MCF 10A (cell line): Measurements from ENCODE around the gene NEK11. TPM values are rescaled to one million over a fixed set of nuclear protein-coding genes. Genes with fewer than 3 reads are reported as not detected.
A peak's percentile ranks its signal among the peaks of the same experiment; 100 is the strongest.

Experiments used
- BruUV-seq: library from RNA; stranded (reverse); fragments of 400-500 nt; replicated peaks from 2 replicates; lab custom pipeline; 2021; lab: Mats Ljungman, UMichigan
- CTCF ChIA-PET: fragments of 300-600 bp; sonication (Branson Sonifier 250); formaldehyde crosslinking; extraction: SDS; loops from one replicate; lab custom pipeline; 2021; ENCODE audit warnings: antibody characterized with exemption, inconsistent platforms; lab: Yijun Ruan, JAX
- POLR2A ChIA-PET: fragments of 300-600, 350-650 bp; sonication (Branson Sonifier 250); formaldehyde crosslinking; extraction: SDS; loops from one replicate; lab custom pipeline; 2020; ENCODE audit warnings: antibody characterized with exemption, inconsistent platforms; lab: Yijun Ruan, JAX
- DNase-seq: peaks from one replicate; pipeline ENCODE4 v3.0.0-alpha.2; 2018; ENCODE audit not compliant: unreplicated experiment
- H3K27ac Mint-ChIP-seq: one replicate; pipeline ENCODE4 v1.8.0; 2022; ENCODE audit warnings: mild to moderate bottlenecking, low read depth, mixed read lengths; ENCODE audit not compliant: unreplicated experiment
- H3K27me3 Mint-ChIP-seq: one replicate; pipeline ENCODE4 v1.8.0; 2022; ENCODE audit warnings: mixed read lengths; ENCODE audit not compliant: insufficient read depth, unreplicated experiment
- H3K36me3 Mint-ChIP-seq: one replicate; pipeline ENCODE4 v1.8.0; 2022; ENCODE audit warnings: mild to moderate bottlenecking, moderate library complexity, mixed read lengths; ENCODE audit not compliant: insufficient read depth, unreplicated experiment
- H3K4me1 Mint-ChIP-seq: one replicate; pipeline ENCODE4 v1.8.0; 2022; ENCODE audit warnings: mixed read lengths; ENCODE audit not compliant: insufficient read depth, unreplicated experiment
- H3K4me3 Mint-ChIP-seq: one replicate; pipeline ENCODE4 v1.8.0; 2022; ENCODE audit warnings: mild to moderate bottlenecking, moderate library complexity, mixed read lengths; ENCODE audit not compliant: unreplicated experiment
- H3K9me3 Mint-ChIP-seq: one replicate; pipeline ENCODE4 v1.8.0; 2022; ENCODE audit warnings: mixed read lengths; ENCODE audit not compliant: unreplicated experiment
- CTCF ChIP-seq: fragments of 200-600 bp; IDR thresholded peaks from one replicate; pipeline ENCODE4 v1.8.0; 2022; ENCODE audit warnings: antibody characterized with exemption, mild to moderate bottlenecking; ENCODE audit not compliant: unreplicated experiment
- intact Hi-C: fragments of 100-400 bp; cut with micrococcal nuclease; formaldehyde crosslinking; loops from 2 replicates; pipeline ENCODE4 v1.14.1; 2022
- total RNA-seq: library from RNA; stranded (reverse); gene quantifications from 2 replicates; pipeline ENCODE4 v1.2.3, GENCODE V29; 2022

NEK11 gene
- total RNA-seq, 1 experiment from 2014 or later: 6.9 TPM

GRCh38 chr3:131250466-131250865 lies 223.8 kb downstream of the NEK11 start:
- no peak overlapping the region for H3K27ac Mint-ChIP-seq
- ChIA-PET POLR2A (no interaction called here), CTCF (interaction anchor here (0.6 to 0.9 kb wide), 2 partner anchors 11 to 96 kb away, joined by 3 to 4 read pairs; no protein-coding TSS in a partner anchor)
- H3K4me1 Mint-ChIP-seq: no peaks in the 10 kb centered on the region
- intact Hi-C loops: no loop called here
- no peak overlapping the region for H3K4me3 Mint-ChIP-seq
- no peaks in the 10 kb centered on the region for H3K36me3 Mint-ChIP-seq
- H3K27me3 Mint-ChIP-seq: no peaks in the 10 kb centered on the region
- H3K9me3 Mint-ChIP-seq: peaks cover 13% of the 10 kb centered on the region
- no TSS peak for BruUV-seq
- no peak for DNase-seq
- no peak for TF ChIP-seq CTCF

GRCh38 chr3:131260525-131260924 lies 233.8 kb downstream of the NEK11 start:
- Mint-ChIP-seq H3K4me3 (no peak overlapping the region), H3K4me1 (no peaks in the 10 kb centered on the region), H3K36me3 (no peaks in the 10 kb centered on the region), H3K27me3 (no peaks in the 10 kb centered on the region), H3K27ac (peak overlapping the region; percentile 72), H3K9me3 (no peaks in the 10 kb centered on the region)
- BruUV-seq: no TSS peak
- TF ChIP-seq CTCF: no peak
- POLR2A ChIA-PET: interaction anchor here (2.3 kb wide), 1 partner anchor 121 kb away, joined by 17 read pairs; the partner anchor contains the start of gene NUDT16
- peak; percentile 69 for DNase-seq
- intact Hi-C loops: no loop called here
- CTCF ChIA-PET: interaction anchor here (0.7 kb wide), 2 partner anchors 207 to 1413 kb away, joined by 3 to 4 read pairs; no protein-coding TSS in a partner anchor

- no peaks in the 10 kb centered on the region for H3K36me3 Mint-ChIP-seq
- BruUV-seq: no TSS peak
- no peak for DNase-seq
- CTCF ChIA-PET: interaction anchor here (0.5 to 1.0 kb wide), 3 partner anchors 70 to 226 kb away, joined by 3 to 4 read pairs (median 3); no protein-coding TSS in a partner anchor
- POLR2A ChIA-PET: interaction anchor here (2.3 kb wide), 1 partner anchor 121 kb away, joined by 17 read pairs; the partner anchor contains the start of gene NUDT16
- peaks cover 5% of the 10 kb centered on the region for H3K9me3 Mint-ChIP-seq
- no peaks in the 10 kb centered on the region for H3K4me1 Mint-ChIP-seq
- no peak for TF ChIP-seq CTCF
- no peak overlapping the region for H3K4me3 Mint-ChIP-seq
- H3K27me3 Mint-ChIP-seq: no peaks in the 10 kb centered on the region
- H3K27ac Mint-ChIP-seq: no peak overlapping the region
- intact Hi-C loops: no loop called here
Observed at GRCh38 chr3:131261104-131261503, 234.4 kb downstream of the NEK11 start.

GRCh38 chr3:131275556-131275955 lies 248.9 kb downstream of the NEK11 start:
- Mint-ChIP-seq H3K27me3 (no peaks in the 10 kb centered on the region), H3K4me3 (no peak overlapping the region), H3K9me3 (no peaks in the 10 kb centered on the region), H3K27ac (no peak overlapping the region), H3K4me1 (no peaks in the 10 kb centered on the region), H3K36me3 (no peaks in the 10 kb centered on the region)
- intact Hi-C loops: no loop called here
- BruUV-seq: no TSS peak
- ChIA-PET CTCF (no interaction called here), POLR2A (no interaction called here)
- DNase-seq: no peak
- TF ChIP-seq CTCF: no peak
